IMR-90 (cell line): ENCODE measurements around the gene LONP2. TPM values are rescaled to one million over a fixed set of nuclear protein-coding genes. Genes with fewer than 3 reads are reported as not detected.

ENCODE experiments used
- ATAC-seq: fragments of 200-7000 bp; cut with Tn5 transposase; 2 replicates; pipeline ENCODE4 v1.9.1; 2020; ENCODE audit warnings: low read depth, mild to moderate bottlenecking, moderate library complexity
- BruUV-seq: library from RNA; stranded (reverse); fragments of 400-500 nt; replicated peaks from 2 replicates; lab custom pipeline; 2021; lab: Mats Ljungman, UMichigan
- CTCF ChIA-PET: fragments of 300-600 bp; formaldehyde crosslinking; extraction: SDS; loops from one replicate; lab custom pipeline; 2021; ENCODE audit warnings: antibody characterized with exemption; lab: Yijun Ruan, JAX
- POLR2A ChIA-PET: fragments of 300-600 bp; sonication (Branson Sonifier 250); formaldehyde crosslinking; loops from one replicate; lab custom pipeline; 2022; ENCODE audit warnings: antibody characterized with exemption; ENCODE audit not compliant: unreplicated experiment; lab: Charles Lee
- DNase-seq: peaks from one replicate; pipeline ENCODE4 v3.0.0; 2013
- H2AFZ ChIP-seq: replicated peaks from 2 replicates; pipeline ENCODE3; 2013; ENCODE audit warnings: low read length, mild to moderate bottlenecking; ENCODE audit not compliant: poor library complexity
- H2AK5ac ChIP-seq: 2 replicates; pipeline ENCODE4 v1.6.1; 2013; ENCODE audit warnings: low read depth, low read length, inconsistent platforms
- H2AK9ac ChIP-seq: replicated peaks from 2 replicates; pipeline ENCODE3; 2013; ENCODE audit warnings: mild to moderate bottlenecking, low read depth, low read length, moderate library complexity; ENCODE audit not compliant: poor library complexity
- H2BK120ac ChIP-seq: 2 replicates; pipeline ENCODE4 v1.6.1; 2013; ENCODE audit warnings: low read depth, low read length, inconsistent platforms
- H2BK15ac ChIP-seq: 3 replicates; pipeline ENCODE4 v1.6.1; 2013; ENCODE audit warnings: low read depth, low read length, inconsistent platforms
- H2BK20ac ChIP-seq: 2 replicates; pipeline ENCODE4 v1.6.1; 2013; ENCODE audit warnings: low read depth, mild to moderate bottlenecking, inconsistent platforms, low read length, moderate library complexity
- H2BK5ac ChIP-seq: 2 replicates; pipeline ENCODE4 v1.6.1; 2013; ENCODE audit warnings: mild to moderate bottlenecking, low read depth, low read length, inconsistent platforms; ENCODE audit not compliant: poor library complexity, severe bottlenecking
- H3K14ac ChIP-seq: replicated peaks from 2 replicates; pipeline ENCODE4 v1.6.1; 2013; ENCODE audit warnings: low read depth, low read length, inconsistent platforms
- H3K18ac ChIP-seq: 2 replicates; pipeline ENCODE4 v1.6.1; 2013; ENCODE audit warnings: low read depth, low read length, control low read depth
- H3K23ac ChIP-seq: 2 replicates; pipeline ENCODE4 v1.6.1; 2013; ENCODE audit warnings: low read depth, low read length, inconsistent platforms
- H3K27ac ChIP-seq: 2 replicates; pipeline ENCODE4 v1.5.1; 2013; ENCODE audit warnings: mild to moderate bottlenecking, control low read depth, low read length; ENCODE audit not compliant: insufficient read depth
- H3K27me3 ChIP-seq: 2 replicates; pipeline ENCODE4 v1.6.1; 2013; ENCODE audit warnings: low read length; ENCODE audit not compliant: control insufficient read depth, insufficient read depth
- H3K36me3 ChIP-seq: 2 replicates; pipeline ENCODE4 v1.6.1; 2013; ENCODE audit warnings: low read length, mixed read lengths; ENCODE audit not compliant: control insufficient read depth, insufficient read depth
- H3K4ac ChIP-seq: 2 replicates; pipeline ENCODE4 v1.6.1; 2013; ENCODE audit warnings: low read depth, low read length, inconsistent platforms
- H3K4me1 ChIP-seq: 2 replicates; pipeline ENCODE4 v1.6.1; 2013; ENCODE audit warnings: low read length, mixed read lengths; ENCODE audit not compliant: control insufficient read depth, insufficient read depth
- H3K4me2 ChIP-seq: 2 replicates; pipeline ENCODE4 v1.6.1; 2013; ENCODE audit warnings: low read depth, mild to moderate bottlenecking, control low read depth, low read length, moderate library complexity
- H3K4me3 ChIP-seq: 2 replicates; pipeline ENCODE4 v1.5.1; 2013; ENCODE audit warnings: low read depth, mild to moderate bottlenecking, control low read depth, low read length, moderate library complexity; ENCODE audit not compliant: insufficient read depth
- H3K56ac ChIP-seq: 2 replicates; pipeline ENCODE4 v1.6.1; 2013; ENCODE audit warnings: low read length, inconsistent platforms; ENCODE audit not compliant: insufficient read depth; ENCODE audit errors: extremely low read depth
- H3K79me1 ChIP-seq, 2 experiments: 2 replicates each; pipeline ENCODE4 v1.6.1; 2013; ENCODE audit warnings: low read length in 2 of 2, inconsistent platforms in 1 of 2, low read depth in 1 of 2
- H3K9ac ChIP-seq: 2 replicates; pipeline ENCODE4 v1.6.1; 2013; ENCODE audit warnings: low read depth, low read length, control low read depth
- H3K9me1 ChIP-seq: 2 replicates; pipeline ENCODE4 v1.6.1; 2013; ENCODE audit warnings: low read length, inconsistent platforms; ENCODE audit not compliant: insufficient read depth
- H3K9me3 ChIP-seq: 2 replicates; pipeline ENCODE4 v1.6.1; 2013; ENCODE audit warnings: low read length; ENCODE audit not compliant: control insufficient read depth, insufficient read depth
- H4K20me1 ChIP-seq: 2 replicates; pipeline ENCODE4 v1.6.1; 2013; ENCODE audit warnings: low read length, inconsistent platforms; ENCODE audit not compliant: insufficient read depth
- H4K5ac ChIP-seq: 2 replicates; pipeline ENCODE4 v1.6.1; 2013; ENCODE audit warnings: mild to moderate bottlenecking, low read depth, low read length, control low read depth
- H4K8ac ChIP-seq, 2 experiments: 2 replicates each; pipeline ENCODE4 v1.6.1; 2013; ENCODE audit warnings: low read depth in 2 of 2, low read length in 2 of 2, control low read depth in 1 of 2, inconsistent platforms in 1 of 2
- H4K91ac ChIP-seq: 2 replicates; pipeline ENCODE4 v1.6.1; 2013; ENCODE audit warnings: low read depth, low read length, inconsistent platforms; ENCODE audit not compliant: insufficient read depth
- BHLHE40 ChIP-seq: fragments of 150-350 bp; IDR thresholded peaks from 2 replicates; pipeline ENCODE4 v1.6.1; 2016; ENCODE audit warnings: mild to moderate bottlenecking, low read depth, low read length
- CEBPB ChIP-seq: IDR thresholded peaks from 2 replicates; pipeline ENCODE4 v1.6.1; 2012; ENCODE audit warnings: low read depth, low read length, improper control_type of control experiment
- CHD1 ChIP-seq: IDR thresholded peaks from 2 replicates; pipeline ENCODE4 v1.6.1; 2012; ENCODE audit warnings: low read depth, low read length, improper control_type of control experiment
- FOS ChIP-seq: fragments of 150-350 bp; IDR thresholded peaks from 2 replicates; pipeline ENCODE4 v1.6.1; 2016; ENCODE audit warnings: low read depth, low read length
- MAFK ChIP-seq: IDR thresholded peaks from 2 replicates; pipeline ENCODE4 v1.6.1; 2012; ENCODE audit warnings: low read depth, low read length, improper control_type of control experiment
- MAZ ChIP-seq: IDR thresholded peaks from 2 replicates; pipeline ENCODE4 v1.6.1; 2012; ENCODE audit warnings: low read depth, mild to moderate bottlenecking, low read length, improper control_type of control experiment, moderate library complexity, borderline replicate concordance
- MXI1 ChIP-seq: IDR thresholded peaks from 2 replicates; pipeline ENCODE4 v1.6.1; 2012; ENCODE audit warnings: low read depth, mild to moderate bottlenecking, low read length, moderate library complexity, borderline replicate concordance
- NFE2L2 ChIP-seq: fragments of 150-350 bp; IDR thresholded peaks from 2 replicates; pipeline ENCODE4 v1.6.1; 2016; ENCODE audit warnings: low read depth, mild to moderate bottlenecking, low read length
- POLR2A ChIP-seq: IDR thresholded peaks from 2 replicates; pipeline ENCODE4 v1.6.1; 2012; ENCODE audit warnings: mild to moderate bottlenecking, low read depth, low read length
- RAD21 ChIP-seq: IDR thresholded peaks from 2 replicates; pipeline ENCODE4 v1.6.1; 2012; ENCODE audit warnings: low read length, improper control_type of control experiment
- RCOR1 ChIP-seq: IDR thresholded peaks from 2 replicates; pipeline ENCODE4 v1.6.1; 2012; ENCODE audit warnings: mild to moderate bottlenecking, low read length, improper control_type of control experiment; ENCODE audit not compliant: insufficient replicate concordance
- RFX5 ChIP-seq: IDR thresholded peaks from 2 replicates; pipeline ENCODE4 v1.8.0; 2012; ENCODE audit warnings: low read depth, mild to moderate bottlenecking, low read length, moderate library complexity
- SMC3 ChIP-seq: fragments of 150-350 bp; IDR thresholded peaks from 2 replicates; pipeline ENCODE4 v1.6.1; 2016; ENCODE audit warnings: low read depth, mild to moderate bottlenecking, antibody characterized with exemption, low read length, moderate library complexity
- WGBS, 2 experiments: methylation state at CpG; one replicate each; pipeline versions ENCODE4 v1.1.5 to v1.1.7; 2013; ENCODE audit warnings: missing lambda C conversion rate in 2 of 2; ENCODE audit not compliant: insufficient read length in 1 of 2; ENCODE audit errors: extremely low coverage in 2 of 2; 5-methylcytosine and 5-hydroxymethylcytosine counted together
- dilution Hi-C: fragments of 300-500 bp; cut with HindIII; formaldehyde crosslinking; loops from one replicate; pipeline ENCODE4 v1.14.3; 2018; ENCODE audit warnings: low sequenced_read_pairs; ENCODE audit not compliant: unreplicated experiment
- in situ Hi-C: fragments of 300-500 bp; cut with MboI; formaldehyde crosslinking; loops from 3 replicates; pipeline ENCODE4 v1.14.3; 2019; ENCODE audit warnings: low sequenced_read_pairs, inconsistent platforms, mixed read lengths
- intact Hi-C: fragments of 100-400 bp; cut with micrococcal nuclease; formaldehyde crosslinking; loops from 2 replicates; pipeline ENCODE4 v1.10.0; 2022
- polyA plus RNA-seq, 3 experiments: library from polyadenylated mRNA; depleted of rRNA; stranded (reverse); fragments of >200 nt; gene quantifications; 2 replicates each; pipeline ENCODE4 v1.2.3, GENCODE V29; 2012; ENCODE audit warnings: low replicate concordance in 1 of 3
- total RNA-seq: library from RNA; depleted of rRNA; stranded (reverse); fragments of >200 nt; gene quantifications from 2 replicates; pipeline ENCODE4 v1.2.3, GENCODE V29; 2012
- TF ChIP-seq, protein P1 (sequence below): fragments of 150-350 bp; IDR thresholded peaks from 2 replicates; pipeline ENCODE4 v1.6.1; 2016; ENCODE audit warnings: low read depth, mild to moderate bottlenecking, low read length, moderate library complexity, borderline replicate concordance
- TF ChIP-seq, protein P2 (sequence below): fragments of 150-350 bp; IDR thresholded peaks from 2 replicates; pipeline ENCODE4 v1.6.1; 2017; ENCODE audit warnings: mild to moderate bottlenecking, antibody characterized with exemption, low read length, low read depth
- TF ChIP-seq, protein P3 (sequence below): conservative IDR thresholded peaks from 2 replicates; pipeline ENCODE4 v1.5.1; 2012; ENCODE audit warnings: mild to moderate bottlenecking, low read depth, low read length, improper control_type of control experiment

Gene LONP2
- total and polyA plus RNA-seq, 2 of the 4 experiments (the other 2 are of a cell fraction) = 31.5 to 90.9 TPM

DNA sequence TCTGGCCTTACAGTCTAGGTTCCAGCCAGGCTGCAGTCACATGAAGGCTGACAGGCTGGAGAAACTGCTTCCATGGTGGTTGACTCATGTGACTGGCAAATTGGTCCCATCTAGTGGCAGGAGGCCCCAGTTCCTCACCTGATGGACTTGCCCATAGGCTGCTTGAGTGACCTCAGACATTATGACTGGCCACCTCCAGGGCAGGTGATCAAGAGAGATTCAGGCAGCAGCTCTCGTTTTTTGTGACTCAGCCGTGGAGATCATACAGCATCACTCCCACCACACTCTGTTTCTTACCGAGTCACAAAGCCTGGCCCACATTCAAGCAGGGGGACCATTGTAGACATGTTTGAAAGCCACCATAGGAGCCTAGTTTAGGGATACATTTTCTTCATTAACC, 106.6 kb downstream of the LONP2 start:
- Histone ChIP-seq H3K27ac (no peak overlapping the region), H4K5ac (no peak overlapping the region), H4K91ac (no peak overlapping the region), H2AK5ac (no peak overlapping the region), H3K27me3 (no peaks in the 10 kb centered on the region), H3K14ac (no peak overlapping the region), H3K23ac (no peak overlapping the region), H2BK20ac (no peak overlapping the region), H3K36me3 (peaks cover 36% of the 10 kb centered on the region), H2AFZ (no peak overlapping the region), H3K4ac (no peak overlapping the region), H3K4me3 (no peak overlapping the region), H3K9me1 (peaks cover 5% of the 10 kb centered on the region), H2BK120ac (no peak overlapping the region), H3K79me1 (peaks cover 32 to 46% of the 10 kb centered on the region in 2 experiments), H3K56ac (no peak overlapping the region), H2BK15ac (no peak overlapping the region), H3K4me2 (no peak overlapping the region), H3K4me1 (no peaks in the 10 kb centered on the region), H4K8ac (no peak overlapping the region), H2AK9ac (no peak overlapping the region), H4K20me1 (peaks cover 3% of the 10 kb centered on the region; the same call in 1 of the 2 replicates), H3K9ac (no peak overlapping the region), H3K9me3 (no peaks in the 10 kb centered on the region), H3K18ac (no peak overlapping the region), H2BK5ac (no peak overlapping the region)
- BruUV-seq = no TSS peak
- intact Hi-C loops (no loop called here), in situ Hi-C loops (loop anchor here (5.0 kb wide), 1 partner anchor 277 kb away; no protein-coding TSS in a partner anchor), dilution Hi-C loops (no loop called here)
- TF ChIP-seq BHLHE40 (no peak), RCOR1 (no peak), FOS (no peak), RFX5 (no peak), POLR2A (no peak), NFE2L2 (no peak), RAD21 (no peak), MAZ (no peak), CEBPB (no peak), SMC3 (no peak), MXI1 (no peak), CHD1 (no peak), MAFK (no peak)
- TF ChIP-seq, protein P1, sequence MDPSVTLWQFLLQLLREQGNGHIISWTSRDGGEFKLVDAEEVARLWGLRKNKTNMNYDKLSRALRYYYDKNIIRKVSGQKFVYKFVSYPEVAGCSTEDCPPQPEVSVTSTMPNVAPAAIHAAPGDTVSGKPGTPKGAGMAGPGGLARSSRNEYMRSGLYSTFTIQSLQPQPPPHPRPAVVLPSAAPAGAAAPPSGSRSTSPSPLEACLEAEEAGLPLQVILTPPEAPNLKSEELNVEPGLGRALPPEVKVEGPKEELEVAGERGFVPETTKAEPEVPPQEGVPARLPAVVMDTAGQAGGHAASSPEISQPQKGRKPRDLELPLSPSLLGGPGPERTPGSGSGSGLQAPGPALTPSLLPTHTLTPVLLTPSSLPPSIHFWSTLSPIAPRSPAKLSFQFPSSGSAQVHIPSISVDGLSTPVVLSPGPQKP = no peak
- TF ChIP-seq, protein P2, sequence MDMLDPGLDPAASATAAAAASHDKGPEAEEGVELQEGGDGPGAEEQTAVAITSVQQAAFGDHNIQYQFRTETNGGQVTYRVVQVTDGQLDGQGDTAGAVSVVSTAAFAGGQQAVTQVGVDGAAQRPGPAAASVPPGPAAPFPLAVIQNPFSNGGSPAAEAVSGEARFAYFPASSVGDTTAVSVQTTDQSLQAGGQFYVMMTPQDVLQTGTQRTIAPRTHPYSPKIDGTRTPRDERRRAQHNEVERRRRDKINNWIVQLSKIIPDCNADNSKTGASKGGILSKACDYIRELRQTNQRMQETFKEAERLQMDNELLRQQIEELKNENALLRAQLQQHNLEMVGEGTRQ = no peak
- TF ChIP-seq, protein P3, sequence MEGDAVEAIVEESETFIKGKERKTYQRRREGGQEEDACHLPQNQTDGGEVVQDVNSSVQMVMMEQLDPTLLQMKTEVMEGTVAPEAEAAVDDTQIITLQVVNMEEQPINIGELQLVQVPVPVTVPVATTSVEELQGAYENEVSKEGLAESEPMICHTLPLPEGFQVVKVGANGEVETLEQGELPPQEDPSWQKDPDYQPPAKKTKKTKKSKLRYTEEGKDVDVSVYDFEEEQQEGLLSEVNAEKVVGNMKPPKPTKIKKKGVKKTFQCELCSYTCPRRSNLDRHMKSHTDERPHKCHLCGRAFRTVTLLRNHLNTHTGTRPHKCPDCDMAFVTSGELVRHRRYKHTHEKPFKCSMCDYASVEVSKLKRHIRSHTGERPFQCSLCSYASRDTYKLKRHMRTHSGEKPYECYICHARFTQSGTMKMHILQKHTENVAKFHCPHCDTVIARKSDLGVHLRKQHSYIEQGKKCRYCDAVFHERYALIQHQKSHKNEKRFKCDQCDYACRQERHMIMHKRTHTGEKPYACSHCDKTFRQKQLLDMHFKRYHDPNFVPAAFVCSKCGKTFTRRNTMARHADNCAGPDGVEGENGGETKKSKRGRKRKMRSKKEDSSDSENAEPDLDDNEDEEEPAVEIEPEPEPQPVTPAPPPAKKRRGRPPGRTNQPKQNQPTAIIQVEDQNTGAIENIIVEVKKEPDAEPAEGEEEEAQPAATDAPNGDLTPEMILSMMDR = no peak
- DNase-seq (no peak), ATAC-seq (no peak)
- CTCF ChIA-PET = interaction anchor here (1.3 kb wide), 2 partner anchors 77 to 273 kb away, joined by 3 read pairs; no protein-coding TSS in a partner anchor
- POLR2A ChIA-PET = no interaction called here
- no CpG with 5 or more reads among the region's 3 CpGs for WGBS, 2 experiments
